SH-SY5Y (cell line): ENCODE measurements around the gene PACS2.

Experiments used
- GATA2 ChIP-seq: IDR thresholded peaks from 2 replicates; pipeline ENCODE4 v1.6.1; 2011; ENCODE audit warnings: mild to moderate bottlenecking, low read depth, low read length
- GATA3 ChIP-seq: IDR thresholded peaks from 2 replicates; pipeline ENCODE4 v1.6.1; 2011; ENCODE audit warnings: low read depth, mild to moderate bottlenecking, low read length, moderate library complexity

DNA sequence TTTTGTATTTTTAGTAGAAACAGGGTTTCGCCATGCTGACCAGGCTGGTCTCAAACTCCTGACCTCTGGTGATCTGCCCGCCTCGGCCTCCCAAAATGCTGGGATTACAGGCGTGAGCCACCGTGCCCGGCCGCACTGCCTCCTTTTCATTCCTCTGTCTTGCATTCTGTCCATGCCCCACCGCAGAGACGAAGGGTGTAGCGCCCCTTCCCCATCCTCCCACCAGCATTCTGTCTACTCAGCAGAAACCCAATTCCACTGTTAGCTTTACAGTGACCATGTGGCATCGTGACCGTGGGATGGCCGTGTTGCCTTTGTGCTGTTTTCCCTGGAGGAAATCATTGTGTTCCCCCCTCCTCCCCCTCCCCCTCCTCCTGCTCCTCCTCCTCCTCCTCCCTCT lies 94.0 kb downstream of the PACS2 start:
- TF ChIP-seq GATA2 = no peak
- no peak for TF ChIP-seq GATA3
